Activated T-cell treated with anti-CD3 and anti-CD28 coated beads for 1 hour (primary cell): ENCODE data around the gene MZB1.
"Not testable (repeated sequence)": the region's sequence is repeated elsewhere in the genome, so short reads cannot be mapped to it uniquely, and the experiment has no call there.

ENCODE experiments used
- DNase-seq: peaks from one replicate; pipeline ENCODE4 v3.0.0-alpha.2; 2020; ENCODE audit warnings: low read depth

The MZB1 gene

GRCh38 chr5:139391570-139392323, 2.0 kb upstream of the MZB1 start:
- no peak for DNase-seq

GRCh38 chr5:139390639-139391569, 1.2 kb upstream of the MZB1 start:
- no peak for DNase-seq

GRCh38 chr5:139388198-139388821, 1.4 kb downstream of the MZB1 start:
- DNase-seq, result no peak

DNA sequence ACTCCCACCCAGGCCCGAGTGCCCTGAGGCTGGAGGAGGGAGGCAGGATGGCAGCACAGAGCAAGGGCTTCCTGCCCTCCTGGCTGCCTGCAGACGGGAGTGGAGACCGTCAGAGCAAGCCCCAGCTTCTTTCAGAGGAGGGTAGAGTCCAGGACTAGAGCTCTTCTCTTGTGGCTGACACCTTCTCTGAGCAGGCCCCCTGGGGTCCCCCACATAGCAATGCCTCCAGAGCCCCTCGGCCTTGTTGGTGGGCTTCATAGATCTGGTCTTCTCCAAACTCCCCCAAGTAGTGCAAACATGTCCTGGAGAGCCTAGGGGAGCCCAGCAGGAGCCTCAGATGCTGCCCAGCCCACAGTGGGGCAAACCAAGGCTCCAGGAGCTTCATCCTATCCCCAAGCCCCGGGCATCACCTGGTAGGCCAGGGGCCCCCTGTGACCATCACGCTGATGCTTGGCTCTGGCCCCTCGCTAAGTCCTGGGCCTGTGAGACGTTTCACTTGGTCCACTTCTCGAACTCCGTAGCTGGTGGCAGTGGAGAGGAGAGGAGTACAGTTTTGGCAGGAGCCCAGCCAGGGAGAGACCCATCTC, 2.0 kb downstream of the MZB1 start:
- DNase-seq, result no peak

GRCh38 chr5:139386956-139387355, 2.8 kb downstream of the MZB1 start:
- not testable (repeated sequence) for DNase-seq

GRCh38 chr5:139386050-139386438, 3.7 kb downstream of the MZB1 start:
- DNase-seq, result no peak

GRCh38 chr5:139385061-139386049, 4.4 kb downstream of the MZB1 start:
- no peak for DNase-seq

DNA sequence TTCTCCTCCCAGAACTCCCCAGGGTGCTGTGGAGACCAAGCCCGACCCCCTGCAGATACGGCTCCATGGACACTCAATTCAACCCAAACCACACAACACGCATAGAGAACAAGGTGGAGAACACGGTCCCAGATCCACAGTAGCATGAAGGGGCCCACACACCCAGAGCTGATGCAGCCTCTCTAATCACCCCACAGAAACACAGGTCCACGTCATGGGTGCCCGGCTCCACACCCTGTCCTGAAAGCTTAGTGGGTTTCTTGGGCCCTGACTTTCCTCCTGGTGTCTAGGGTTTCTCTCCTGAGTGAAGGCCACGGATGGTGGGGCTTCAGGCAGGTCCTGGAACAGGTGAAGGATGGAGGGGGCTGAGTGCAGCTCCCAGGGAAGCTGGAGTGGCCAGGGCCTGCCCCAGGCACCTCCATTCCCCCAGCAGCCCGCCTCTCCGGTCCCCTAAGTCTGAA, 5.1 kb downstream of the MZB1 start:
- no peak for DNase-seq

- no peak for DNase-seq
These were observed 5.6 kb downstream of the MZB1 start for GRCh38 chr5:139383993-139384590.

GRCh38 chr5:139383275-139383992, 6.3 kb downstream of the MZB1 start, which contains the start of gene SLC23A1:
Gene SLC23A1, minus strand, starts transcription at chr5:139383297. Its CDS starts 44 bp downstream, at chr5:139383253.
- no peak for DNase-seq

DNA sequence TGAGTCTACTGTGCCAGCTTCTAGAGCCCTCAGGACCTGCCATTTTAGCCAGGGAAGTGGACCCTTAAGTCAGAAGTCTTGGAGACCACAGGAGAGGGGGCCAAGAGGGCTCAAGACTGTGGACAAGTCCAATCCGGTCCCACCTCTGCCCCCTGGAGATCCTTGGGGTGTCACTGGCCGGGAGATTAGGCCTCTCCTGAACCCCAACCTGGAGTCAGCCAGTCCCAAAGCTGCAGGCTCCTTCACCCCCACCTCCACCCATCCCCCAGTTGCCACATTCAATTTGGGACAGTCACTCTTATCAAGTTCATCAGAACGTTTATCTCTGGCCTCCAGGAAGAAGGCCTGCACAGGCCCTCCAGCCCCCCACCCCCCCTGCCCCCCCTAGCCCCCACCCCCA, 6.9 kb downstream of the MZB1 start:
- DNase-seq, result no peak

DNA sequence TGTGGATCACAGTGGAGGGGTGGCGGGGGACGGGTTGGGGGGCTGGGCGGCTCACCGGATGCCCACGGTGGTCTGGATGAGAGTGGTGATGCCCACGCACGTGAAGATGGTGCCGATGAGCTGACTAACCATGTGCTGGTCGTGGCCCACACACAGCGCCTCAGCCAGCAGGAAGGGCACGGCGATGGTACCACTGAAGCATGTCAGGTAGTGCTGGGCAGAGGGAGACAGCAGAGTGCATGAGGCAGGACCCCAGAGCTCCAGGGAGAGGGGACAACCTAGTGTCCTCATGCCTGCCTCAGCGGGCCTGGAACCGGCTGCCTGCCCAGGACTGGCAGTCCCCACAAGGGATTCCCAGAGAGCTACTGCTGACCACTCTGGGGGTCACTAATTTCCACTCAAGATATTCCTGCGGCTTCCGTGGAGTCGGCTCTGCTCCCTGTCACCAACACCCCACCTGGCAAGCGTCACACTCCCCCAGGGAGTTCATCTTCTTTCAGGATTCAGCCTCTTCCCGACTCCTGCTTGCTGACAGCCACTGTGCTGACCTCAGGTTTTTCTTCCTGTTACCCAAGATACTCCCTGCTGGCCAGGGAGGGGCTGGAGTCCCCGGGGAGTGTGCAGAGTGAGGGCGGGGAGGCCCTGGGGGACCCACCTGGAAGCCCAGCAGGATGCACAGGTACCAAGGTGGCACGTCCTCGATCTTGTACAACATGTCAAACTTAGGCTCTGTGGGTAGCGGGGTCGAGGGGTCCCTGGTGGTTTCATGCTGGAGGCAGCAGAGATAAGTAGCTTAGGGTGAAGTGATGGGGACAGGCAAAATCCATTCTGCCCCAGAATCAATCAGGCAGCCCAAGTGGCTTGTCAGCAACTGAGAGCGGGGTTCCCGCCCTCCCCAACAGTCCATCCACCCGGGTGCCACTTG, 7.6 kb downstream of the MZB1 start:
- DNase-seq, result no peak

DNA sequence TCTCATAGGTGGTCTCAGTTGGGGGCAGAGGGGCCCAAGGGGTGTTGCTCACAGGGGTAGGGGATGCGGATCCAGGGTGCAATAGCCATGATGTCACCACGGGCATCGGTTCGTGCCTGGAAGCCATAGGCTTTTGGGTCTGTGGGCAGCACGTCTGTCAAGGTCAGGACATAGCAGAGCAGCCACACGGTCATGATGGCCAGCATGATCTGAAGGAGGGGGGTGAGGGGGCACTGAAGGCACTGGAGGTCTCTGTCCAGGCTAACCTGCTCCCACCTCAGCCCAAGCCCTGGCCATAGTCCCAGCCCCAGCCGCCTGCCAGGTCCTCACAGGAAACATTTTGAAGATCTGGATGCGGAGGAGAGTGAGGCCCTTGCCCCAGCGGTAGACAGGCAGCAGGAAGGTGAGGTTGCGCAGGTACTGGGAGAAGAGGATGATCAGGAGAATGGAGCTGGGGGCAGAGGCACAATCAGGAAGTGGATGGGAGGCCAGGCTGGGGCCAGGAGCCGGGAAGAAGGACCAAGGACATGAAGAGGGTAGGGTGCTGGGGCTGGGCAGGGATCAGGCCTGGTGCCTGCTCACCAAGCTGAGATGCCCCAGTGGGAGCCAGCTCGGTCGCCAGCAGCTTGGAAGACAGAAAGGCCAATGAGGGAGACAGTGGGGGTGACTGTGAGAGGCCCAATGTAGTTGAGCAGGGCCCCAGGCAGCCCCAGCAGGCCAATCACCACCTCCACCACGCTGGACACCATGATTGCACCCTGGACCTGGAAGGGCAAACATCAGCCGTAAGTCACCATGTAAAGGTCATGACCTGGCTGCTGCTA, 9.9 kb downstream of the MZB1 start:
- no peak for DNase-seq

DNA sequence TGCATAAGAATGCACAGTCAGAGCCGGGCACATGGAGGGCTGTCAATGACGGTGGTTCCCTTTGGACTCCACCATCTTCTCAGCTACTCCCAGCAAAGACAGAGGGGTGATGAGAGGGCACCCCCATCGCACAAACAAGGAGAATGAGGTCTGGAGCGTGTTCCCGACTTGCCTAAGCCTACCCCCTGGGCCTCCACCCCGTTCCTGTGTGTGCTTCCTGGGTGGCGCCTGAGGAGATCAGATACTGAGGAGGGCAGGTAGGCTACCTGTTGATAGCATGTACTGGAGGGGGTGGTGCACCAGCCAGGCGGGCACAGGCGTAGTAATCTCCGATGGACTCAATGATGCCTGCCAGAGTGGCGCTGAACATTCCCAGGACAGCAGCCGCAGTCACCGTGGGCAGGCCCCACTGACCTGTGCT, 10.8 kb downstream of the MZB1 start:
- no peak for DNase-seq

- DNase-seq, result no peak
These were observed 11.4 kb downstream of the MZB1 start for GRCh38 chr5:139378101-139378825.

- no peak for DNase-seq
These were observed 12.5 kb downstream of the MZB1 start for GRCh38 chr5:139377226-139377625.

GRCh38 chr5:139376364-139376763, 13.3 kb downstream of the MZB1 start:
- no peak for DNase-seq
